OCI-LY3 (cell line): ENCODE measurements around the gene AOC1.
A peak's percentile ranks its signal among the peaks of the same experiment; 100 is the strongest.

Experiments used
- H2AFZ ChIP-seq: fragments of 200-600, 300-600 bp; shearing (Covaris generic); 2 replicates; pipeline ENCODE4 v1.6.0; 2014; ENCODE audit warnings: antibody characterized with exemption, low read depth, low read length
- H3K27ac ChIP-seq: fragments of 200-600, 300-600 bp; sonication (generic); 2 replicates; pipeline ENCODE4 v1.5.1; 2014; ENCODE audit warnings: mild to moderate bottlenecking, low read length, moderate library complexity, mixed read lengths
- H3K27me3 ChIP-seq: fragments of 200-600, 300-600 bp; sonication (generic); 2 replicates; pipeline ENCODE4 v1.6.1; 2014; ENCODE audit warnings: low read depth, low read length, mixed read lengths
- H3K36me3 ChIP-seq: fragments of 200-600, 300-600 bp; sonication (generic); replicated peaks from 2 replicates; pipeline ENCODE3; 2014; ENCODE audit warnings: low read depth, low read length, mixed read lengths
- H3K4me1 ChIP-seq: fragments of 300-600, 200-600 bp; sonication (generic); 2 replicates; pipeline ENCODE4 v1.6.1; 2014; ENCODE audit warnings: low read length, mixed read lengths
- H3K4me2 ChIP-seq: fragments of 200-600, 300-600 bp; sonication (generic); 2 replicates; pipeline ENCODE4 v1.6.1; 2014; ENCODE audit warnings: low read length, mixed read lengths
- H3K4me3 ChIP-seq: fragments of 300-600, 200-600 bp; sonication (generic); 2 replicates; pipeline ENCODE4 v1.5.1; 2014; ENCODE audit warnings: antibody characterized with exemption, mild to moderate bottlenecking, low read length, moderate library complexity
- H3K79me2 ChIP-seq: fragments of 300-600, 200-600 bp; shearing (Covaris generic); 2 replicates; pipeline ENCODE4 v1.6.1; 2014; ENCODE audit warnings: mild to moderate bottlenecking, low read length, mixed read lengths
- H3K9ac ChIP-seq: fragments of 300-600, 200-600 bp; shearing (Covaris generic); 2 replicates; pipeline ENCODE4 v1.6.0; 2014; ENCODE audit warnings: mild to moderate bottlenecking, low read length, moderate library complexity
- H3K9me3 ChIP-seq: fragments of 200-600, 300-600 bp; shearing (Covaris generic); 2 replicates; pipeline ENCODE4 v1.6.1; 2014; ENCODE audit warnings: low read length, mixed read lengths; ENCODE audit not compliant: insufficient read depth
- H4K20me1 ChIP-seq: fragments of 200-600, 300-600 bp; sonication (generic); 2 replicates; pipeline ENCODE4 v1.6.1; 2016; ENCODE audit warnings: low read length, mixed read lengths; ENCODE audit not compliant: insufficient read depth
- EZH2phosphoT487 ChIP-seq: fragments of 200-600 bp; shearing (Covaris generic); IDR thresholded peaks from 2 replicates; pipeline ENCODE4 v1.6.1; 2018; ENCODE audit warnings: antibody characterized with exemption, mixed run types, low read depth
- TF ChIP-seq, protein P1 (sequence below): fragments of 200-600, 300-600 bp; sonication (generic); IDR thresholded peaks from 2 replicates; pipeline ENCODE4 v1.5.1; 2014; ENCODE audit warnings: antibody characterized with exemption, low read length, low read depth

The AOC1 gene

DNA sequence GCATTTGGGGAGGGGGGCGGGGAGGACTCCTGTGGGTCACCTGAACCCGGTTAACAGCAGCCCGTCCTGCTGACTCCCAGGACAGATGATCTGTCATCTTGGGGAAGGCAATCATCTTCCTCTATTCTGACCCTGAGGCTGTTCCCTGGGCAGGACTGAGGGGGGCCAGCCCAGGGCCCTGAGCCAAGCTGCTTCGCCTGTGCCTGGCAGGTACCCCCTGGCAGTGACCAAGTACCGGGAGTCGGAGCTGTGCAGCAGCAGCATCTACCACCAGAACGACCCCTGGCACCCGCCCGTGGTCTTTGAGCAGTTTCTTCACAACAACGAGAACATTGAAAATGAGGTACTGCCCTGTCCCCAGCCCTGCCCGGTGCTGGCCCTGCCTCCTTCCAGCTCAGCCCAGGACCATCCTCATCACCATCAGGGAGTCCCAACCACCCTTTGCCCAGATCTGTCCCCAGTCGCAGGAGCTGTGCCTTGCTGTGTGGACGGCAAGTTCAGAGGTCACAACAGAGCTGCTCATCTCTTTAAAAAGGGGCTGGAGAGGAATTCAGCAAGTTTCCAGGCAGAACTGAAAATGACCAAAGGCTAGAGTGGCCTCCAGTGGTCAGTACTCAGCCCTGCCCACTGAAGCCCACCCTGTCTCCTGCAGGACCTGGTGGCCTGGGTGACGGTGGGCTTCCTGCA is 8.1 kb downstream of the AOC1 start:
- H3K9me3 ChIP-seq = no peaks in the 10 kb centered on the region
- no peak overlapping the region for H3K4me3 ChIP-seq
- H3K27ac ChIP-seq = no peak overlapping the region
- peaks cover 18% of the 10 kb centered on the region for H3K4me1 ChIP-seq
- H3K9ac ChIP-seq = no peak overlapping the region
- TF ChIP-seq, protein P1, sequence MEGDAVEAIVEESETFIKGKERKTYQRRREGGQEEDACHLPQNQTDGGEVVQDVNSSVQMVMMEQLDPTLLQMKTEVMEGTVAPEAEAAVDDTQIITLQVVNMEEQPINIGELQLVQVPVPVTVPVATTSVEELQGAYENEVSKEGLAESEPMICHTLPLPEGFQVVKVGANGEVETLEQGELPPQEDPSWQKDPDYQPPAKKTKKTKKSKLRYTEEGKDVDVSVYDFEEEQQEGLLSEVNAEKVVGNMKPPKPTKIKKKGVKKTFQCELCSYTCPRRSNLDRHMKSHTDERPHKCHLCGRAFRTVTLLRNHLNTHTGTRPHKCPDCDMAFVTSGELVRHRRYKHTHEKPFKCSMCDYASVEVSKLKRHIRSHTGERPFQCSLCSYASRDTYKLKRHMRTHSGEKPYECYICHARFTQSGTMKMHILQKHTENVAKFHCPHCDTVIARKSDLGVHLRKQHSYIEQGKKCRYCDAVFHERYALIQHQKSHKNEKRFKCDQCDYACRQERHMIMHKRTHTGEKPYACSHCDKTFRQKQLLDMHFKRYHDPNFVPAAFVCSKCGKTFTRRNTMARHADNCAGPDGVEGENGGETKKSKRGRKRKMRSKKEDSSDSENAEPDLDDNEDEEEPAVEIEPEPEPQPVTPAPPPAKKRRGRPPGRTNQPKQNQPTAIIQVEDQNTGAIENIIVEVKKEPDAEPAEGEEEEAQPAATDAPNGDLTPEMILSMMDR = no peak
- no peak for TF ChIP-seq EZH2phosphoT487
- H3K36me3 ChIP-seq = no peaks in the 10 kb centered on the region
- H2AFZ ChIP-seq = no peak overlapping the region
- H3K27me3 ChIP-seq = no peaks in the 10 kb centered on the region
- H3K4me2 ChIP-seq = no peak overlapping the region
- H4K20me1 ChIP-seq = no peaks in the 10 kb centered on the region
- no peaks in the 10 kb centered on the region for H3K79me2 ChIP-seq

DNA sequence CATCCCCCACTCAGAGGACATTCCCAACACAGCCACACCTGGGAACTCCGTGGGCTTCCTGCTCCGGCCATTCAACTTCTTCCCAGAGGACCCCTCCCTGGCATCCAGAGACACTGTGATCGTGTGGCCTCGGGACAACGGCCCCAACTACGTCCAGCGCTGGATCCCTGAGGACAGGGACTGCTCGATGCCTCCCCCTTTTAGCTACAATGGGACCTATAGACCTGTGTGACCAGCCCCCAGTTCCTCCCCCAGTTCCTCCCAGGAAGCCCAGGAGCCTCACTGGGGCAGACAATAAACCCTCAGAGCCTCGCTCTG is 8.6 kb downstream of the AOC1 start:
- Histone ChIP-seq H3K4me2 (no peak overlapping the region), H3K79me2 (no peaks in the 10 kb centered on the region), H3K9me3 (no peaks in the 10 kb centered on the region), H3K27me3 (no peaks in the 10 kb centered on the region), H3K36me3 (no peaks in the 10 kb centered on the region), H4K20me1 (no peaks in the 10 kb centered on the region), H3K9ac (no peak overlapping the region), H2AFZ (no peak overlapping the region), H3K27ac (no peak overlapping the region), H3K4me3 (no peak overlapping the region), H3K4me1 (peaks cover 18% of the 10 kb centered on the region)
- TF ChIP-seq EZH2phosphoT487 = no peak
- TF ChIP-seq, protein P1 = no peak

DNA sequence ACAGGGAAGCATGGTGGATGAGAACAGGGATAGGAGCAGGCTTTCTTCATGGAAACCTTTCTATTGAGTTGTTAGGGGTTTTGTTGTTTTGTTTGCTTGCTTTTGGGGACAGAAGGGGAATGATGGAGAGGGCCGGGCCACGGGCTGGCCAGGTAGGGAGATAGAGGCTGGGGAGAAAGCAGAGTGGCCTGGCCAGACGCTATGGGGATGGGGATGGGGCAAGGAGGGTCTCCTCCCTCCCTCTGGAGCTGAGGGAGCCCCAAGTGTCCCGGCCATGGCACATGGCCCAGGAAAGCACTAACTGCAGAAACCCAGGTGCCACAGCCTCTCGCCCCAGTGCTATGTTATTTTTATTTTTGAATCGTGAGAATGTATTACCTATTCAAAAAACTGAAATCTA is 10.0 kb downstream of the AOC1 start:
- H3K9ac ChIP-seq = peak overlapping the region; percentile 36; the same call in 1 of the 2 replicates
- peak overlapping the region; percentile 90 for H2AFZ ChIP-seq
- no peaks in the 10 kb centered on the region for H3K36me3 ChIP-seq
- peak overlapping the region; percentile 44 for H3K4me3 ChIP-seq
- H3K79me2 ChIP-seq = no peaks in the 10 kb centered on the region
- no peaks in the 10 kb centered on the region for H4K20me1 ChIP-seq
- H3K4me2 ChIP-seq = peak overlapping the region; percentile 81
- no peaks in the 10 kb centered on the region for H3K27me3 ChIP-seq
- H3K27ac ChIP-seq = peak overlapping the region; percentile 62
- peaks cover 18% of the 10 kb centered on the region for H3K4me1 ChIP-seq
- TF ChIP-seq, protein P1 = no peak
- no peak for TF ChIP-seq EZH2phosphoT487
- no peaks in the 10 kb centered on the region for H3K9me3 ChIP-seq

DNA sequence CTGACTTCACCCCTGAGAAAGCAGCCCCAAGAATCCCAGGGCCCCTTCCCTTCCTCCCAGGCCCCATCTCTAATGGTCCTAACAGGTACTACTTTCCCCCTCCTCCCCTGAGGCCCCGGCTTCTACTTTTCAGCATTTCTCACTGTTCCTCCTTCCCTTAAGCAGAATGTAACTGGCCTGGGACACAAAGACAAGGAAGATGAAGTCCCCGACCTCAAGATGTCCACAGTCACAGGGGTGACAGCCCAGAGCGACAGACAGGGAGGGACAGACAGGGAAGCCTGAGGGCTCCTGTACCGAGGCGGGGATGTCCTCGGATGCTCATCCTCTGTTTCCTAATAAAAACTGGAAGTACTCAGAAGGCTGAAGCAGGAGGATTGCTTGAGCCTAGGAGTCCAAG is 11.6 kb downstream of the AOC1 start:
- no peaks in the 10 kb centered on the region for H3K36me3 ChIP-seq
- no peaks in the 10 kb centered on the region for H3K79me2 ChIP-seq
- H3K27ac ChIP-seq = no peak overlapping the region
- no peak overlapping the region for H2AFZ ChIP-seq
- no peaks in the 10 kb centered on the region for H3K9me3 ChIP-seq
- H3K27me3 ChIP-seq = no peaks in the 10 kb centered on the region
- no peak overlapping the region for H3K4me3 ChIP-seq
- no peak overlapping the region for H3K4me2 ChIP-seq
- H3K9ac ChIP-seq = no peak overlapping the region
- TF ChIP-seq EZH2phosphoT487 = no peak
- TF ChIP-seq, protein P1 = no peak
- no peaks in the 10 kb centered on the region for H4K20me1 ChIP-seq
- H3K4me1 ChIP-seq = peaks cover 18% of the 10 kb centered on the region
